ENCODE results near the gene TTLL5. TPM values are rescaled to one million over a fixed set of nuclear protein-coding genes. Genes with fewer than 3 reads are reported as not detected.
"Not testable (repeated sequence)": the region's sequence is repeated elsewhere in the genome, so short reads cannot be mapped to it uniquely, and the experiment has no call there.

TTLL5 gene
- total and polyA plus RNA-seq, 9 of the 15 experiments (the other 6 are each of a cell fraction or from before 2014, with no cell fraction given): 4.1 to 18.9 (median 12.6) TPM

DNA sequence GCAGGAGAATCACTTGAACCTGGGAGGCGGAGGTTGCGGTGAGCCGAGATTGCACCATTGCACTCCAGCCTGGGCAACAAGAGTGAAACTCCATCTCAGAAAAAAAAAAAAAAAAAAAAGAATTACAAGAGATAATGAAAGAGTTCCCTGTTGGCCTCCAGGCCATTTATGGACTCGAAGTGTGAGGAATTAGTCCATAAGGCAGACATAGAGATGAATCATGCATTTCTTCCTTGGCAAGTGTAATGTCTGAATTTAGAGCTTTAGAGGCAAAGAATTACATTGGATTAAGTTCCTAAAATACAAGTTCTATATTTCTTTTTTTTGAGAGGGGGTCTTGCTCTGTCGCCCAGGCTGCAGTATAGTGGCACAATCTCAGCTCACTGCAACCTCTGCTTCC, 185.6 kb downstream of the TTLL5 start:
- H4K20me1 ChIP-seq (replicated peaks; ENCODE audit: control insufficient read depth, insufficient read depth, low read length); H3K27me3 ChIP-seq (ENCODE audit: control insufficient read depth in 2 of 2, insufficient read depth in 2 of 2, low read length in 2 of 2); H3K4me2 ChIP-seq (ENCODE audit: insufficient read depth, low read length); FAIRE-seq; DNase-seq (ENCODE audit: extremely low read depth in 1 of 4, low spot score in 3 of 4); H3K9me1 ChIP-seq (ENCODE audit: control insufficient read depth, insufficient read depth, low read length); in situ Hi-C loops (cut with MboI); H3K9me3 ChIP-seq (replicated peaks; ENCODE audit: control insufficient read depth, insufficient read depth, low read depth, low read length); H2AFZ ChIP-seq (ENCODE audit: low read depth, low read length); H3K79me2 ChIP-seq (ENCODE audit: control insufficient read depth, insufficient read depth, low read length); intact Hi-C loops (cut with micrococcal nuclease); H3K4me3 ChIP-seq; H3K9ac ChIP-seq (ENCODE audit: insufficient read depth in 1 of 2, low read depth in 2 of 2, low read length in 2 of 2); H3K27ac ChIP-seq (ENCODE audit: extremely low read depth, low read depth, low read length); ATAC-seq; H3K36me3 ChIP-seq (ENCODE audit: control insufficient read depth, insufficient read depth, low read length); BruUV-seq (replicated peaks): not testable (repeated sequence)
- WGBS (ENCODE audit: insufficient coverage, low coverage, missing lambda C conversion rate): 65% methylated on average over 2 of the region's 5 CpGs
- ChIA-PET POLR2A (interaction anchor here (1.1 kb wide), 1 partner anchor 15 kb away, joined by 3 read pairs; no protein-coding TSS in a partner anchor), CTCF (ENCODE audit: low intra/inter-chr PET ratio) (interaction anchor here (0.7 kb wide), 1 partner anchor 76 kb away, joined by 3 read pairs; no protein-coding TSS in a partner anchor)
- peaks cover 0 to 13% of the 10 kb centered on the region in 2 experiments; a peak in 3 of 5 replicates for H3K4me1 ChIP-seq (replicated peaks in 1 of 2; ENCODE audit: control insufficient read depth in 2 of 2, insufficient read depth in 2 of 2, low read length in 2 of 2)

DNA sequence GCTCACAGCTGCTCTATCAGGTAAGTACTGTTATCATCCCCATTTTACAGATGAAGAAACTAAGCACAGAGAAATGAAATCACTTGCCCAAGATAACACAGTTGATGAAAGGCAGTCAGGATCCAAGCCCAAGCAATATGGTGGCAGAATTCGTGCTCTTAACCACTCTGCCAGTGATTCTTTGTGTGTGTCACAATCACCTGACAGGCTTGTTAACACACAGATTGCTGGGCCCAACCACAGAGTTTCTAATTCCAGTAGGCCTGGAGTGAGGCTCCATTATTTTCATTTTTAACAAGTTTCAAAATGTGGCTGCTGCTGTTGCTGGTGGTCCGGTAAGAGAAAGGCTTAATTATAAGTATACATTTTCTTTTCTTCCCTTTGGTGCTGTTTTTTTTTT, 186.5 kb downstream of the TTLL5 start:
- Histone ChIP-seq H3K36me3 (ENCODE audit: control insufficient read depth, insufficient read depth, low read length) (no peaks in the 10 kb centered on the region), H3K9me3 (replicated peaks; ENCODE audit: control insufficient read depth, insufficient read depth, low read depth, low read length) (no peaks in the 10 kb centered on the region), H3K9ac (ENCODE audit: insufficient read depth in 1 of 2, low read depth in 2 of 2, low read length in 2 of 2) (no peak overlapping the region), H3K79me2 (ENCODE audit: control insufficient read depth, insufficient read depth, low read length) (no peaks in the 10 kb centered on the region), H4K20me1 (replicated peaks; ENCODE audit: control insufficient read depth, insufficient read depth, low read length) (no peaks in the 10 kb centered on the region), H3K27me3 (ENCODE audit: control insufficient read depth in 2 of 2, insufficient read depth in 2 of 2, low read length in 2 of 2) (no peaks in the 10 kb centered on the region), H2AFZ (ENCODE audit: low read depth, low read length) (no peak overlapping the region), H3K27ac (ENCODE audit: extremely low read depth, low read depth, low read length) (no peak overlapping the region), H3K4me2 (ENCODE audit: insufficient read depth, low read length) (no peak overlapping the region), H3K4me3 (no peak overlapping the region), H3K4me1 (replicated peaks in 1 of 2; ENCODE audit: control insufficient read depth in 2 of 2, insufficient read depth in 2 of 2, low read length in 2 of 2) (peaks cover 0 to 8% of the 10 kb centered on the region in 2 experiments; a peak in 3 of 5 replicates), H3K9me1 (ENCODE audit: control insufficient read depth, insufficient read depth, low read length) (no peaks in the 10 kb centered on the region)
- intact Hi-C loops (cut with micrococcal nuclease): no loop called here
- TF ChIP-seq RBM25 (IDR thresholded peaks at IDR 0.05; ENCODE audit: low read depth, low read length, severe bottlenecking) (peak; percentile 73), ATF7 (IDR thresholded peaks at IDR 0.05) (no peak), SMAD3 (CRISPR knock-in tag; conservative IDR thresholded peaks at IDR 0.05) (no peak), PPARD (CRISPR knock-in tag; IDR thresholded peaks at IDR 0.05) (no peak)
- ATAC-seq (no peak), FAIRE-seq (no peak), DNase-seq (ENCODE audit: extremely low read depth in 1 of 4, low spot score in 3 of 4) (no peak)
- BruUV-seq (replicated peaks): no TSS peak
- ChIA-PET POLR2A (no interaction called here), CTCF (ENCODE audit: low intra/inter-chr PET ratio) (no interaction called here)
- in situ Hi-C loops (cut with MboI): no loop called here
- WGBS (ENCODE audit: insufficient coverage, low coverage, missing lambda C conversion rate): 55% methylated on average over 2 of the region's 2 CpGs
